Right atrium auricular region (tissue), 2 donors: Measurements from ENCODE around the gene GLT8D2. TPM values are rescaled to one million over a fixed set of nuclear protein-coding genes. Genes with fewer than 3 reads are reported as not detected.

Experiments
- DNase-seq: peaks from one replicate; pipeline ENCODE4 v3.0.0-alpha.2; 2019; ENCODE audit warnings: low spot score
- H3K27ac ChIP-seq, 2 donors: fragments of 200-600 bp; sonication (generic); 1 replicate in 1 of 2; 2 replicates in 1 of 2; pipeline ENCODE4 v1.5.1; 2016 to 2019
- H3K27me3 ChIP-seq, 2 donors: fragments of 200-600 bp; sonication (generic); one replicate each; pipeline versions ENCODE4 v1.5.1 to v1.6.0; 2017 to 2019
- H3K36me3 ChIP-seq: fragments of 200-600 bp; sonication (generic); one replicate; pipeline ENCODE4 v1.5.1; 2016
- H3K4me1 ChIP-seq, 2 donors: fragments of 200-600 bp; sonication (generic); one replicate each; pipeline versions ENCODE4 v1.5.1 to v1.6.0; 2017 to 2019
- H3K4me3 ChIP-seq, 2 donors: fragments of 200-600 bp; sonication (generic); 1 replicate in 1 of 2; 2 replicates in 1 of 2; pipeline ENCODE4 v1.5.1; 2017 to 2019; ENCODE audit warnings: mild to moderate bottlenecking in 1 of 2, moderate library complexity in 1 of 2
- H3K9me3 ChIP-seq, 2 donors: fragments of 200-600 bp; sonication (generic); one replicate each; pipeline ENCODE4 v1.5.1; 2019
- CTCF ChIP-seq, 2 donors: fragments of 200-600 bp; sonication (generic); IDR thresholded peaks; one replicate each; pipeline ENCODE4 v1.5.1; 2019; ENCODE audit warnings: antibody characterized with exemption in 2 of 2
- total RNA-seq, 2 donors: library from RNA; depleted of rRNA; stranded (reverse); fragments of >200 nt; gene quantifications; one replicate each; pipeline ENCODE4 v1.1.0, GENCODE V29; 2016

Gene GLT8D2
- total RNA-seq, 2 donors from 2014 or later = 5.6 to 9.9 TPM

GRCh38 chr12:103956509-103957027 lies 93.4 kb downstream of the GLT8D2 start:
- no peak for TF ChIP-seq CTCF (IDR thresholded peaks at IDR 0.05)
- H3K27me3 ChIP-seq = no peaks in the 10 kb centered on the region
- peaks cover 21% of the 10 kb centered on the region for H3K36me3 ChIP-seq
- H3K4me3 ChIP-seq = peak overlapping the region; percentile 70 to 84
- H3K4me1 ChIP-seq = peaks cover 0 to 25% of the 10 kb centered on the region in 2 donors
- DNase-seq = no peak
- H3K9me3 ChIP-seq = no peaks in the 10 kb centered on the region
- H3K27ac ChIP-seq = peak overlapping the region; percentile 94 to 95

GRCh38 chr12:103955811-103956508 lies 94.0 kb downstream of the GLT8D2 start:
- Histone ChIP-seq H3K27me3 (no peaks in the 10 kb centered on the region), H3K4me1 (peaks cover 0 to 25% of the 10 kb centered on the region in 2 donors), H3K9me3 (no peaks in the 10 kb centered on the region), H3K4me3 (peak overlapping the region; percentile 70 to 84), H3K36me3 (peaks cover 25% of the 10 kb centered on the region), H3K27ac (peak overlapping the region; percentile 94 to 95)
- DNase-seq = no peak
- no peak for TF ChIP-seq CTCF (IDR thresholded peaks at IDR 0.05)

- no peaks in the 10 kb centered on the region for H3K9me3 ChIP-seq
- DNase-seq = no peak
- H3K36me3 ChIP-seq = peaks cover 57% of the 10 kb centered on the region
- no peak for TF ChIP-seq CTCF (IDR thresholded peaks at IDR 0.05)
- H3K4me1 ChIP-seq = peaks cover 0 to 18% of the 10 kb centered on the region in 2 donors
- H3K27me3 ChIP-seq = no peaks in the 10 kb centered on the region
- H3K27ac ChIP-seq = no peak overlapping the region
- no peak overlapping the region for H3K4me3 ChIP-seq
Measured at GRCh38 chr12:103952497-103952896, 97.5 kb downstream of the GLT8D2 start.

- no peaks in the 10 kb centered on the region for H3K27me3 ChIP-seq
- H3K4me1 ChIP-seq = no peaks in the 10 kb centered on the region
- no peaks in the 10 kb centered on the region for H3K9me3 ChIP-seq
- H3K36me3 ChIP-seq = peaks cover 93% of the 10 kb centered on the region
- DNase-seq = no peak
- no peak for TF ChIP-seq CTCF (IDR thresholded peaks at IDR 0.05)
- H3K27ac ChIP-seq = no peak overlapping the region
- no peak overlapping the region for H3K4me3 ChIP-seq
Measured at GRCh38 chr12:103948746-103949406, 101.1 kb downstream of the GLT8D2 start.

GRCh38 chr12:103947871-103948555 lies 102.0 kb downstream of the GLT8D2 start:
- Histone ChIP-seq H3K27me3 (no peaks in the 10 kb centered on the region), H3K4me3 (no peak overlapping the region), H3K36me3 (peaks cover 94% of the 10 kb centered on the region), H3K27ac (no peak overlapping the region), H3K9me3 (no peaks in the 10 kb centered on the region), H3K4me1 (no peaks in the 10 kb centered on the region)
- no peak for DNase-seq
- no peak for TF ChIP-seq CTCF (IDR thresholded peaks at IDR 0.05)
